IPS DF 19.7 (cell line): Measurements from ENCODE around the gene OGT.
"Not testable (repeated sequence)": the region's sequence is repeated elsewhere in the genome, so short reads cannot be mapped to it uniquely, and the experiment has no call there.

Experiments used
- DNase-seq: peaks from one replicate; pipeline ENCODE4 v3.0.0-alpha.2; 2013; ENCODE audit warnings: low read depth, low spot score

The OGT gene

GRCh38 chrX:71540801-71541200 is 7.9 kb downstream of the OGT start:
- DNase-seq = no peak

- DNase-seq = no peak
Observed at GRCh38 chrX:71541210-71542022, 8.5 kb downstream of the OGT start.

GRCh38 chrX:71542411-71542810 is 9.5 kb downstream of the OGT start:
- DNase-seq = no peak

GRCh38 chrX:71542825-71543224 is 9.9 kb downstream of the OGT start:
- no peak for DNase-seq

- no peak for DNase-seq
Observed at GRCh38 chrX:71543316-71543715, 10.4 kb downstream of the OGT start.

GRCh38 chrX:71545364-71545763 is 12.5 kb downstream of the OGT start:
- DNase-seq = no peak

DNA sequence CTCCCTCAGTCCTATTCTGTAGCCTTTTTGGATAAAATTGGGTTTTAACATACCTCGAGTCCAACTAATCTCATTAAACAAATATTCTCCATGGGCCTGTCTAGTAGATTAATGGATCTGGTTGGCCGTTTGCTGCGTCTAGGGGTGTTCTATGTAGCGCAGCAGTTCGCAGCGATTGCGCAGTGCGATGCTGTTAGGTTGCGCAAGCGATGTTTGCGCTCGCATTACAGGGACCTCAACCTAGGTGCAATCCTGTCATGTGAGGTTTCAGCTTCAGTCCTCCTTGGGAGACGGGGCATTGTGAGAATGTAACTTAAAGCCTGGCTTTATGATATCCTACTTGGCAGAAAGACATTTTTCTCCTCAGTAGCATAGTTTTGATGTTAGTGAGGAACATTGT is 14.0 kb downstream of the OGT start:
- no peak for DNase-seq

DNA sequence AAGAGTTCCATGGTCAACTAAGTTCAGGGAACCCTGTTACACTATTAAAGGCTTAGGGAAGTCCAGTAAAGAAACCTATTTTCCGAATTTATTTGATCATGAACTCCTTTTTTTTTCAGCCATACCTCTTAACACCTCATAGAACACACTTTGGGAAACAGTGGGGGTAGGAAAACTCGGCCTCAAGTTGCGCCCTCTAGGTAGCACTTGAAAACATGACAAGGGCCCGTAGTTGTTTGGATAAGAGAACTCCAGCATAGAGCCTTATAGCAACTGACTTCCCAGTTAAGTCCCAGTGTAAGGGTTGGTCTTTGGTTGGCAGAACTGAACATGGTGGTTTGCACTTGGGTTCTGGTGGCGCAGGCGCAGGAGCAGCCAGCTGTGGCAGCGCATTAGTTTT is 14.4 kb downstream of the OGT start:
- no peak for DNase-seq

- no peak for DNase-seq
Observed at GRCh38 chrX:71549986-71550385, 17.1 kb downstream of the OGT start.

DNA sequence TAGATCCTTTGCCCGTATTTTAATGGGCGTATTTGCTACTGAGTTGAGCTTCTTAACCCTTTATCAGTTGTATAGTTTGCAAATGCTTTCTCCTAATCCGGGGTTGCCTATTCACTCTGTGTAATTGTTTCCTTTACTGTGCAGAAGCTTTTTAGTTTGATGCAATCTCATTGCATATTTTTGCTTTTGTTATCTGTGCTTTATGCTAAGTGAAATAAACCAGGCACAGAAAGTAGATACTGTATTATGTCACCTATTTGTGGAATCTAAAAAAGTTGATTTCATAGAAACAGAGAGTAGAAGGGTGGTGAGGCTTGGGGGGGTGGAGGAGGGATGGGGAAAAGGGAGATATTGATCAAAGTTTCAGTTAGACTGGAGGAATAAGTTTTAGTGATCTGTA is 17.7 kb downstream of the OGT start:
- no peak for DNase-seq

DNA sequence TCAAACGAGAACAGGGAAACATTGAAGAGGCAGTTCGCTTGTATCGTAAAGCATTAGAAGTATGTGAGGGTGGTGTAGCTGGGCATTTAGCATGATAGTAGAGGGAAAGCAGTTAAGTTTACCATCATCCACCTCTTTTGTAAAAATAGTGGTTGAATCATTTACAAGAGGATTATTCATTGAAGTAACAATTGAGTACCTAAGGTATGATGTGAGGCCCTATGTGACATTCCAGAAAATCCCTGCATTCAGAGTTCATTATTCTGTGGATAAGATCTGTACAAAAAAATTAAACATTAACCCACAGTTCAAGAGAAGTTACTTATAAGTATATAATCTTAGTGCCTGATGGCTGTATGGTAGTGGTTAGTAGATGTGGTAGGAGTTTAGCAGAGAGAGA is 23.1 kb downstream of the OGT start:
- DNase-seq = no peak

DNA sequence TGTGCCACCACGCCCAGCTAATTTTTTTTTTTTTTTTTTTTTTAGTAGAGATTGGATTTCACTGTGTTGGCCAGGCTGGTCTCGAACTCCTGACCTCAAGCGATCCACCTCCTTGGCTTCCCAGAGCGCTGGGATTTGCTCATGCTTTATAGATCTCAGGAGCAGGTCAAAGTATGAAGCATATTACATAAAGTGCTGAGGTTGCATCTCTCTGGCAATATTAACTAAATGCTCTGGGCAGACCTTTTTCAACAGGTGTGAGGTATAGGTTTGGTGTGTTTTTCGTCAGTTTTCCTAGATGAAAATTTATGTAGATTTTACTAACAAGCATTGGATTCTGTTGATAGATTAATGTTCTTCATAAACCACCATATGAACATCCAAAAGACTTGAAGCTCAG is 26.0 kb downstream of the OGT start:
- DNase-seq = no peak

GRCh38 chrX:71559773-71560172 is 26.9 kb downstream of the OGT start:
- DNase-seq = not testable (repeated sequence)

- DNase-seq = no peak
Observed at GRCh38 chrX:71563921-71564320, 31.0 kb downstream of the OGT start.

DNA sequence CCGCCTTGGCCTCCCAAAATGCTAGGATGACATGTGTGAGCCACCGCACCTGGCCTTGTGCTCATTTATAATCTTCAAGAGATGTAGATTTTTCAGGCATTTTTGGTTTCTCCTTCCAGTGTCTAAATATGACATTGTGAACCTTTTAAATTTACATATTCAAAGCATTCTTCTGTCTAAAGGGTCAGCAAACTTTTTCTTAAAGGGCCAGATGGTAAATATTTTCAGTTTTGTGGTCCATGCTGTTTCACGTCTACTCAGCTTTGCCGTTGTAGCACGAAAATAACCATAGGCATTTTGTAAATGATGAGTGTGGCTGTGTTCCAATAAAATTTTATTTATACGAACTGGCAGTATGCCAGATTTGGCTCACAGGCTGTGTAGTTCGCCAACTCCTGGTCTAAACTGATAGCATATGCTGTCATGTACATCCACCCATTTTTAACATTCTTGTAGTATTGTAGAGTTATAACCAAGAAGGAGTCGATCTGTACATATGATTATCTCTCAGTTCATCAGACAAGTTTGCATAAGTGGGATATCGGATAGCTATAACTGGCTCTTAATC is 32.7 kb downstream of the OGT start:
- no peak for DNase-seq

GRCh38 chrX:71571390-71571789 is 38.5 kb downstream of the OGT start:
- not testable (repeated sequence) for DNase-seq

- DNase-seq = no peak
Observed at GRCh38 chrX:71573590-71573989, 40.7 kb downstream of the OGT start.

DNA sequence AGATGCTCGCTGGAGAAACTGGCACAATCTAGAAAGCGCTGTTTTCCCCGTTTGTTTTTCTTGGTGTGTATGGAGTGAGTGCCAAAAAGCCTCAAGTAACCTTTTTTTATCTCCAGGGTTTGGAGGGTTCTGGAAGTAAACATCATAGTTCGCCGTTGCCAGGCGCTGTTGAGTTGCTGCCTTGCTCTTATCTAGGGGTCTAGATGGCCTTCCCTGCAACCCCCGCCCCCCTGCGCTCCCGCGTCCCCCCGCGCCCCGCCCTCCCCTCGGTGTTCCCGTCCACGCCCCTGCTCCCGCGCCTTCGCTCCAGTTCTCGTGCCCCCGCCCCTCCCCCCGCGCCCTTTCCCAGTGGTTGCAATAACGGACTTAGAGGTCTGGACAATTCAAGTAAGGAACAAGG is 44.8 kb downstream of the OGT start:
- DNase-seq = no peak

- DNase-seq = no peak
Observed at GRCh38 chrX:71578253-71579135, 45.6 kb downstream of the OGT start, which contains the start of gene GCNA. GCNA (plus strand) TSS chrX:71578437; CDS start chrX:71580822, 2,385 bp downstream.

- peak; percentile 35 for DNase-seq
Observed at GRCh38 chrX:71579136-71579989, 46.5 kb downstream of the OGT start.

GRCh38 chrX:71579990-71580380 is 47.1 kb downstream of the OGT start:
- no peak for DNase-seq
